Neural cell (in vitro differentiated cells): ENCODE data around the gene PTEN. TPM values are rescaled to one million over a fixed set of nuclear protein-coding genes. Genes with fewer than 3 reads are reported as not detected.
"Not testable (repeated sequence)": the region's sequence is repeated elsewhere in the genome, so short reads cannot be mapped to it uniquely, and the experiment has no call there.

Experiments
- H2AFZ ChIP-seq: fragments of 200-600, 300-800 bp; sonication (generic), shearing (Covaris generic); 2 replicates; pipeline ENCODE4 v1.6.0; 2014; ENCODE audit warnings: low read depth, mild to moderate bottlenecking, antibody characterized with exemption, low read length, moderate library complexity
- H3F3A ChIP-seq: fragments of 200-600 bp; shearing (Covaris generic); 2 replicates; pipeline ENCODE4 v1.6.1; 2016; ENCODE audit warnings: mild to moderate bottlenecking, moderate library complexity, mixed read lengths, antibody characterized with exemption, low read length; ENCODE audit not compliant: insufficient read depth, poor library complexity, severe bottlenecking
- H3K27ac ChIP-seq: fragments of 200-600, 300-800 bp; sonication (generic), shearing (Covaris generic); 2 replicates; pipeline ENCODE4 v1.5.1; 2014; ENCODE audit warnings: mild to moderate bottlenecking, low read length, moderate library complexity
- H3K27me3 ChIP-seq: fragments of 300-800, 200-600 bp; sonication (generic), shearing (Covaris generic); 2 replicates; pipeline ENCODE4 v1.6.0; 2014; ENCODE audit warnings: mild to moderate bottlenecking, low read depth, low read length, moderate library complexity; ENCODE audit not compliant: insufficient read depth
- H3K36me3 ChIP-seq: fragments of 300-800, 200-600 bp; sonication (generic), shearing (Covaris generic); 2 replicates; pipeline ENCODE4 v1.5.1; 2014; ENCODE audit warnings: mild to moderate bottlenecking, antibody characterized with exemption, low read length, moderate library complexity; ENCODE audit not compliant: insufficient read depth
- H3K4me2 ChIP-seq: fragments of 300-800, 200-600 bp; sonication (generic), shearing (Covaris generic); 2 replicates; pipeline ENCODE4 v1.6.0; 2014; ENCODE audit warnings: mild to moderate bottlenecking, low read length
- H3K4me3 ChIP-seq: fragments of 300-800, 200-600 bp; sonication (generic), shearing (Covaris generic); 2 replicates; pipeline ENCODE4 v1.5.1; 2014; ENCODE audit warnings: mild to moderate bottlenecking, low read length, moderate library complexity
- H3K79me2 ChIP-seq: fragments of 200-600 bp; shearing (Covaris generic); replicated peaks from 2 replicates; pipeline ENCODE4 v1.6.0; 2014; ENCODE audit warnings: mild to moderate bottlenecking, low read length, moderate library complexity; ENCODE audit not compliant: insufficient read depth
- H3K9ac ChIP-seq: fragments of 300-800, 200-600 bp; sonication (generic), shearing (Covaris generic); 2 replicates; pipeline ENCODE4 v1.6.1; 2016; ENCODE audit warnings: mild to moderate bottlenecking, low read length, mixed read lengths
- H3K9me2 ChIP-seq: fragments of 200-600 bp; shearing (Covaris generic); 2 replicates; pipeline ENCODE4 v1.6.1; 2016; ENCODE audit warnings: mild to moderate bottlenecking, low read length, mixed read lengths; ENCODE audit not compliant: insufficient read depth
- H3K9me3 ChIP-seq: fragments of 200-600, 300-800 bp; sonication (generic), shearing (Covaris generic); 2 replicates; pipeline ENCODE4 v1.6.1; 2016; ENCODE audit warnings: mild to moderate bottlenecking, mixed run types, low read length, moderate library complexity, mixed read lengths
- H4K20me1 ChIP-seq: fragments of 200-600 bp; shearing (Covaris generic); 2 replicates; pipeline ENCODE4 v1.6.1; 2016; ENCODE audit warnings: mild to moderate bottlenecking, mixed run types; ENCODE audit not compliant: insufficient read depth
- CTCF ChIP-seq: fragments of 450-650 bp; IDR thresholded peaks from 2 replicates; pipeline ENCODE4 v1.5.1; 2014; ENCODE audit warnings: antibody characterized with exemption, mild to moderate bottlenecking, moderate library complexity; ENCODE audit not compliant: poor library complexity, severe bottlenecking
- EP300 ChIP-seq: fragments of 450-650 bp; conservative IDR thresholded peaks from 2 replicates; pipeline ENCODE4 v1.6.1; 2014; ENCODE audit warnings: antibody characterized with exemption, mild to moderate bottlenecking, moderate library complexity; ENCODE audit not compliant: poor library complexity, severe bottlenecking
- EZH2 ChIP-seq: fragments of 200-600, 300-800 bp; shearing (Covaris generic), sonication (generic); IDR thresholded peaks from 2 replicates; pipeline ENCODE4 v1.6.1; 2014; ENCODE audit warnings: antibody characterized with exemption, low read length, borderline replicate concordance, mild to moderate bottlenecking; ENCODE audit not compliant: insufficient read depth, poor library complexity, severe bottlenecking
- MXI1 ChIP-seq: fragments of 450-650 bp; conservative IDR thresholded peaks from 2 replicates; pipeline ENCODE4 v1.6.1; 2014; ENCODE audit warnings: antibody characterized with exemption, mild to moderate bottlenecking; ENCODE audit not compliant: poor library complexity, severe bottlenecking
- POLR2AphosphoS5 ChIP-seq: IDR thresholded peaks from 2 replicates; pipeline ENCODE4 v1.6.1; 2012
- RAD21 ChIP-seq: fragments of 450-650 bp; conservative IDR thresholded peaks from 2 replicates; pipeline ENCODE4 v1.6.1; 2014; ENCODE audit warnings: antibody characterized with exemption, mild to moderate bottlenecking, moderate library complexity
- SMC3 ChIP-seq: fragments of 450-650 bp; conservative IDR thresholded peaks from 2 replicates; pipeline ENCODE4 v1.6.1; 2014; ENCODE audit warnings: antibody characterized with exemption, mild to moderate bottlenecking, moderate library complexity; ENCODE audit not compliant: poor library complexity
- TAF1 ChIP-seq: IDR thresholded peaks from 2 replicates; pipeline ENCODE4 v1.6.1; 2012; ENCODE audit warnings: low read depth
- polyA plus RNA-seq: library from polyadenylated mRNA; depleted of rRNA; stranded (reverse); fragments of >200 nt; gene quantifications from 2 replicates; pipeline ENCODE4 v1.2.3, GENCODE V29; 2014
- TF ChIP-seq, protein P1 (sequence below): IDR thresholded peaks from 2 replicates; pipeline ENCODE4 v1.6.1; 2012; ENCODE audit warnings: borderline replicate concordance

The PTEN gene
- polyA plus RNA-seq, 1 donor from 2014 or later, result 47.3 TPM

DNA sequence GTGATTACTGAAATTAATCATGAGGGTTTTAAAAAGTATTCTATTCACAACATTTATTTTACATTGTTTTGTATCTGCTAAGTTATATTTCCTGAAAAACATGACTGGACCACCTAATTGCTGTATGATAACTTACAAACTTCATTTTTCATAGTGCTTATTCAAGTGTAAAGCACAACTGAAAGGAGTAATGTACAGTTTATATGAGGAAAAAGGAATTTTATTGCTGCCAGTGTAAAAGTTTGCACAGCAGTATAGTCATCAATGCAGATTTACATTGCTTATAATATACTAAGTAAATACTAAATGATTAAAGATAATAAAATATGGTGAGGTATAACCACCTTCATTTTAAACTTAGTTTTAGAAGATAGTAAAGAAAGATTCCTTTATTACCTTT lies 4.0 kb downstream of the PTEN start:
- TF ChIP-seq TAF1, result no peak
- no peak for TF ChIP-seq EZH2
- no peak for TF ChIP-seq CTCF
- H3K4me2 ChIP-seq, result peak overlapping the region; percentile 81
- peaks cover 5% of the 10 kb centered on the region for H3F3A ChIP-seq
- H4K20me1 ChIP-seq, result peaks cover 31% of the 10 kb centered on the region
- peak overlapping the region; percentile 4 for H3K9ac ChIP-seq
- no peaks in the 10 kb centered on the region for H3K9me3 ChIP-seq
- H3K36me3 ChIP-seq, result no peaks in the 10 kb centered on the region
- H3K27me3 ChIP-seq, result no peaks in the 10 kb centered on the region
- peaks cover 81% of the 10 kb centered on the region for H3K79me2 ChIP-seq
- no peaks in the 10 kb centered on the region for H3K9me2 ChIP-seq
- H3K4me3 ChIP-seq, result peak overlapping the region; percentile 80
- H3K27ac ChIP-seq, result no peak overlapping the region
- no peak overlapping the region for H2AFZ ChIP-seq

DNA sequence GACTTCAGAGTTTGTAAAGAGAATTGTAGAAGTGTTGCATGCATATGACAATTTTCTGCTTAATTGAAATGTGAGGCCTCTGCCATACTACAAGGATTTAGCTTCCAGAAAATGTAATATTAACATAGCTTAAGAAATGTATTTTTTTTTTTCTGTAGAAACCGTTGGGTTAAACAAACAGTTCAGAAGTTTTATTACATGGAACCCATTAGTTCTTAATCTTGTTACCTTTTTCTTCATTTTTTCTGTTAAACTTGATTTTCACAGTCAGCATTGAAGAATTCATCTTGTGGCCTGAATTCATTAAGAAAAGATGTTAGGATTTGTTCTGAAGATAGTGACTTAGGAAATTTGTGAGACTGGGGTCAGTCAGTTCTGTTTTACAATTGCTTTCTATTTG lies 4.9 kb downstream of the PTEN start:
- Histone ChIP-seq H3K36me3 (no peaks in the 10 kb centered on the region), H3K4me2 (peak overlapping the region; percentile 81), H3K4me3 (peak overlapping the region; percentile 80), H3K9me2 (no peaks in the 10 kb centered on the region), H3F3A (peaks cover 5% of the 10 kb centered on the region), H3K9ac (no peak overlapping the region), H2AFZ (no peak overlapping the region), H3K79me2 (peaks cover 89% of the 10 kb centered on the region), H4K20me1 (peaks cover 31% of the 10 kb centered on the region), H3K9me3 (no peaks in the 10 kb centered on the region), H3K27ac (no peak overlapping the region), H3K27me3 (no peaks in the 10 kb centered on the region)
- no peak for TF ChIP-seq MXI1

- Histone ChIP-seq H3K4me2 (peak overlapping the region; percentile 81), H3K79me2 (peaks cover 97% of the 10 kb centered on the region), H3K4me3 (peak overlapping the region; percentile 80), H4K20me1 (peaks cover 31% of the 10 kb centered on the region)
- not testable (repeated sequence) for H2AFZ ChIP-seq, H3K36me3 ChIP-seq, H3K27ac ChIP-seq, H3F3A ChIP-seq, H3K9me3 ChIP-seq, H3K9ac ChIP-seq, H3K27me3 ChIP-seq, H3K9me2 ChIP-seq
These were observed 5.7 kb downstream of the PTEN start for GRCh38 chr10:87869139-87869538.

DNA sequence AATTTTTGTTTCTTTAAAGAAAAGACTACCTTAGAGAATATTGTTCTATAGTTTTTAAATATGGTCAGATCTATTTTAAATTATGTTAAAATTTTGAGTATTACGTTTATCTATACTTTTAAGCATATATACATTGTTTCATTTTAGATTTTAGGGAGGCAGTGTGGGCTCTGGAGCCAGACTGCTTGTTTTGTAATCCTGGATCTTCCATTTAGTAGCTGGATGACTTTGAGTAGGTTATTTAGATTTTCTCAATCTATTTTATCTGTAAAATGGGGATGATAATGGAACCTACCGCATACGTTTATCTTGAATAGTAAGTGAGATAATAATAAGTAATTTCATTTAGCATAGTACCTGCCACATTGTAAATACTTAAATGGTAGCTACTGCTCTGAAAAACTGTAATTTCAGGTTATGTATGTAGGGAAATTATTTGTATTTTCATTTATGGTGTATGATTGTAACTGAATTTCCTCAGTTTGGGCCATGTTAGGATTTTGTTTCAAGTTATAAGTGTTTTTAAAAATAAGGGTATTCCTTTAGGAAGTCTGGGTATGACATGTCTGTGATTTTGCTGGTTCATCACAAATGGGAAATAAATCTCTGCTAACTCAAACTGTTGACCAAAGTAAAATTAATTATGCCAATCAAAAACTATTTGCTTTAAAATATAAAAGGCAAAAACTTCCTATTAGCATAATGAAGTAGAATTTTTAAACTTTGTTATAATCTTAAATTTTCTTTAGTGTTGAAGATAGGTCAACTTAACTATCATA lies 6.5 kb downstream of the PTEN start:
- TF ChIP-seq TAF1 (no peak), RAD21 (no peak), CTCF (no peak), SMC3 (no peak), POLR2AphosphoS5 (no peak), MXI1 (no peak), EP300 (no peak), EZH2 (no peak)
- TF ChIP-seq, protein P1, sequence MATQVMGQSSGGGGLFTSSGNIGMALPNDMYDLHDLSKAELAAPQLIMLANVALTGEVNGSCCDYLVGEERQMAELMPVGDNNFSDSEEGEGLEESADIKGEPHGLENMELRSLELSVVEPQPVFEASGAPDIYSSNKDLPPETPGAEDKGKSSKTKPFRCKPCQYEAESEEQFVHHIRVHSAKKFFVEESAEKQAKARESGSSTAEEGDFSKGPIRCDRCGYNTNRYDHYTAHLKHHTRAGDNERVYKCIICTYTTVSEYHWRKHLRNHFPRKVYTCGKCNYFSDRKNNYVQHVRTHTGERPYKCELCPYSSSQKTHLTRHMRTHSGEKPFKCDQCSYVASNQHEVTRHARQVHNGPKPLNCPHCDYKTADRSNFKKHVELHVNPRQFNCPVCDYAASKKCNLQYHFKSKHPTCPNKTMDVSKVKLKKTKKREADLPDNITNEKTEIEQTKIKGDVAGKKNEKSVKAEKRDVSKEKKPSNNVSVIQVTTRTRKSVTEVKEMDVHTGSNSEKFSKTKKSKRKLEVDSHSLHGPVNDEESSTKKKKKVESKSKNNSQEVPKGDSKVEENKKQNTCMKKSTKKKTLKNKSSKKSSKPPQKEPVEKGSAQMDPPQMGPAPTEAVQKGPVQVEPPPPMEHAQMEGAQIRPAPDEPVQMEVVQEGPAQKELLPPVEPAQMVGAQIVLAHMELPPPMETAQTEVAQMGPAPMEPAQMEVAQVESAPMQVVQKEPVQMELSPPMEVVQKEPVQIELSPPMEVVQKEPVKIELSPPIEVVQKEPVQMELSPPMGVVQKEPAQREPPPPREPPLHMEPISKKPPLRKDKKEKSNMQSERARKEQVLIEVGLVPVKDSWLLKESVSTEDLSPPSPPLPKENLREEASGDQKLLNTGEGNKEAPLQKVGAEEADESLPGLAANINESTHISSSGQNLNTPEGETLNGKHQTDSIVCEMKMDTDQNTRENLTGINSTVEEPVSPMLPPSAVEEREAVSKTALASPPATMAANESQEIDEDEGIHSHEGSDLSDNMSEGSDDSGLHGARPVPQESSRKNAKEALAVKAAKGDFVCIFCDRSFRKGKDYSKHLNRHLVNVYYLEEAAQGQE, result no peak
- Histone ChIP-seq H3K27me3 (no peaks in the 10 kb centered on the region), H3K4me3 (peak overlapping the region; percentile 80), H3K9me2 (no peaks in the 10 kb centered on the region), H3K79me2 (peaks cover 97% of the 10 kb centered on the region), H3K36me3 (no peaks in the 10 kb centered on the region), H3K4me2 (no peak overlapping the region), H3K27ac (no peak overlapping the region), H2AFZ (no peak overlapping the region), H3K9me3 (no peaks in the 10 kb centered on the region), H4K20me1 (peaks cover 25% of the 10 kb centered on the region), H3K9ac (no peak overlapping the region), H3F3A (peaks cover 3% of the 10 kb centered on the region)
